GM19099 (cell line): ENCODE results near the gene ZNF688.

Experiments used
- POLR2A ChIP-seq: IDR thresholded peaks from 3 replicates; pipeline ENCODE4 v1.6.1; 2011; ENCODE audit warnings: low read depth; ENCODE audit not compliant: insufficient read length; ENCODE audit errors: extremely low read depth

Gene ZNF688

DNA sequence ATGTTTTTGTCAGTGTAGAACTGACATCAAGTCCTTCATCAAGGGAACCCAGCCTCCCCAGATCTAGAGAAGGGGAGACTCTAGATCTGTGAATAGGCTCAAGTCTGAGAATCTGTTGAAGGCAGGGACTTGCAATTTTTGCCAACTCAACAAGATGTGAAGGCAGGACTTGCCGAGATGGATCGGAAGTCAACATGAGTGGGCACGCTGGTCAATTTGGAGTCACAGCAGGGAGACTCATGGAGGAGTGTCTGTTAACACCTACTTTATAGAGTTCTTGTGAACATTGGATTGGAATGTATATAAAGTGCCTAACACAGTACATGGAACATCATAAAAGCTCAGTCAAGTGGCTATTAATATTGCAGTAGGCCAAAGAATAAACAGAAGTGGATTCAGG, 28.7 kb upstream of the ZNF688 start:
- TF ChIP-seq POLR2A, result no peak

DNA sequence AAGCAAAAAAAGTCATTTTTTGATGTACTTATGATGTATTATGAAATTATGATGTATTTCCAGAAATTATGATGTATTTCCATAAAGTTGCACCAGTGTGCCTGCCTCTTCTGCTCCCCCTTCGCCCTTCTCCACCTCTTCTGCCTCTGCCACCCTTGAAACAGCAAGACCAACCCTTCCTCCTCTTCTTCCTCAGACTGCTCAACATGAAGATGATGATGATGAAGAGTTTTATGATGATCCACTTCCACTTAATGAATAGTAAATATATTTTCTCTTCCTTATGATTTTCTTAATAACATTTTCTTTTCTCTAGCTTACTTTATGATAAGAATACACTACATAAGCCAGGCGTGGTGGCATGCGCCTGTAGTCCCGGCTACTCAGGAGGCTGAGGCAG, 21.4 kb upstream of the ZNF688 start:
- TF ChIP-seq POLR2A, result no peak

DNA sequence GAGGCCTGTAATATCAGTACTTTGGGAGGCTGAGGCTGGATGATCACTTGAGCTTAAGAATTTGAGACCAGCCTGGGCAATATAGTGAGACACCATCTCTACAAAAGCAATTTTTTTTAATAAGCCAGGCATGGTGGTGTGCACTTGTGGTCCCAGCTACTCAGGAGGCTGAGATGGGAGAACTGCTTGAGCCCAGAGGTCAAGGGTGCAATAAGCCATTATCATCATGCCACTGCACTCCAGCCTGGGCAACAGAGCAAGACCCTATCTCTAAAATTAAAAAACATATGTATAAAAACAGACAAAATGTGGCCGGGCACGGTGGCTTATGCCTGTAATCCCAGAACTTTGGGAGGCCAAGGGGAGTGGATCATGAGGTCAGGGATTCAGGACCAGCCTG, 17.1 kb upstream of the ZNF688 start:
- TF ChIP-seq POLR2A, result no peak

DNA sequence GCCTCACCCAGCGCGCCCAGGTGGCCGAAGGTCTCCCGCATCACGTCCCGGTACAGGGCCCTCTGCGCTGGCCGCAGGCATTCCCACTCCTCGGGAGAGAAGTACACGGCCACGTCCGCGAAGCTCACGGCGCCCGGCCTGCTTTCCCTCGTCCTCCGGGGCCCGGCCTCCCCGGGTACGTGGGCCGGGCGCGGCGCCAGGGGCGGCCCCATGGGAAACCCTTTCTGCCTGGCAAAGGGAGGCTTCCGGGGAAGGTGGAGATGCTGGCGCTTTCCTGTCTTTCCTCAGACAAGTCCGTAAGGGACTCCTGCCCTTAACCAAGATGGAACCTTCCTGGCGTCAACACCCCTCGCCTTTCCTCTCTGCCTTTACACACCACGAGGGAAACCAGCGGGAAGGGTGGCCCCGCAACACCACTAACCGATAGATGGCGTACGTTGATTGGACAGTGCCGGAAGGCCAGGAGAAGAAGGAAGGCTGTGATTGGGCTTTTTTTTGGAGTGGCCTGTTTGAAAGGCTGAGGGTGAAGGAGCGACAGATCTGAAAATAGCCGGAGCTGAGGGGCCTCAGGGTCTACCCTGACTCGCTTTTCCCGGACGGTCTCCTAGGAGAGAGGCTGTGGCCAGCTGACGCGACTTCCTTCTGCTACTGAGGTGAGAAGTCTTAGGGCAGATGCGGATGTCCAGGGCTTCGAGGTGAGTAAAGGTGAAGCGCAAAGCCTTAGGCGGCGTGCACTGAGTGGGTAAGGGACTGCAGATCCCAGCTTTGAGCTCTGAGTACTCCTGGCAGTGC, 14.1 kb upstream of the ZNF688 start, which contains the start of gene ZNF785:
Gene ZNF785, minus strand, starts transcription at position 298 of the 792 bp plus-strand sequence. Its CDS starts 86 bp downstream, at position 212.
- TF ChIP-seq POLR2A, result no peak

DNA sequence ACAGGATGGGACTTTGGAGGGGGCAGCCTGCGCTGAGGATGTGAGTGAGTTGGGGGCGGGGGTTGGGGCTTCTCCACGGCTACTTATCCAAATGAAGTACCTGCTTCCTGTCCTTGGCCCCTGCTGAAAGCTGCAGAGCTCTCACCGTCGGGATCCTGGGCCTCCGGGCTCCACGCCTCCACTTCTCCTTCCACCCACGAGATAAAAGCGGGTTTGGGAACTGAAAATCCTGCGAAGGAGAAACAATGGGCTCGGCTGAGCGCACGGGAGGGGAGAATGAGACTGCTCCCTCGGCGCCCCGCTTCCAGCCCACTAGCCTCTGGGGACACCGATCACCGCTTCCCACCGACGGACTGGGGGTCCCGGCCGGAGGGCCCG, 13.5 kb upstream of the ZNF688 start:
- TF ChIP-seq POLR2A, result peak; percentile 44

DNA sequence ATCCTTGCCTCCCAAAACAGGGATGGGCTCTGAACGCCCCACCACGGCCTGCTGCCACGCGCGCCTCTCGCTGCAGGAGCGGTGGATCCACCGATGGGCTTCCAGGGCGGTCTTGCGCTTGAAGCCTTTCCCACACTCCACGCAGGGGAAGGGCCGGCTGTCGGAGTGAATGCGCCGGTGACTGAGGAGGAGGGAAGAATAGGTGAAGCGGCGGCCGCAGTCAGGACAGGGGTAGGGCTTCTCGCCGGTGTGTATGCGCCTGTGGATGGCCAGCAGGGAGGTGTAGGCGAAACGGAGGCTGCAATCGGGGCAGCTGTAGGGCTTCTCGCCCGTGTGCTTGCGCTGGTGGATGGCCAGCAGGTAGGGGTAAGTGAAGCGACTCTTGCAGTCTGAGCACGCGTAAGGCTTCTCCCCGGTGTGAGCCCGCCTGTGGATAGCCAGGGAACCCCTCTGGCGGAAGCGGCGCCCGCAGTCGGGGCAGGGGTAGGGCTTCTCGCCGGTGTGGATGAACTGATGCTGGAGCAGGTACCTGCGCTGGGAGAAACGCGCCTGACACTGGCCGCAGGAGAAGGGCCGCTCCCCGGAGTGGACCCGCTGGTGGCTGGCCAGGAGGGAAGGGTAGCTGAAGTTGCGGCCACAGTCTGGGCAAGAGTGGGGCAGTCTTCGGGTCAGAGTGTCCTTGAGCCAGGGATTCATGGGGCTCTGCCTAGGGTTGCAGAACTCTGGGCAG, 11.3 kb upstream of the ZNF688 start:
- no peak for TF ChIP-seq POLR2A

DNA sequence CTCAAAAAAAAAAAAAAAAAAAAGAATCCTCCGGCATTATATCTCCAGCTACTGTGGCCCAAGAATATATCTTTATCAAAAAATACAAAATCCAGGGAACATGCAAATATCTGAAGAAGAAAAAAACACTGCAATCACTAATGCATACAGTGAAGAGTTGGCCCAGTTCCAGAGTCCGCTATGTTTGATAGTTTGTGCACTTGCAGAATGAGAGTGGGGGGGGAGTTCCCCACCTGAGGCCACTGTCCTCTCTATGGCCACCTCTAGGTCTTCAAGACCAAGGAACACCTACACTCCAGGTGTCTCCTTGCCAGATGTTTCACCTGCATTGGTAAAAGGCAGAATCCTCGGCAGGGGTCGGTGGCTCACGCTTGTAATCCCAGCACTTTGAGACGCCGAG, 9.9 kb upstream of the ZNF688 start:
- TF ChIP-seq POLR2A, result no peak

DNA sequence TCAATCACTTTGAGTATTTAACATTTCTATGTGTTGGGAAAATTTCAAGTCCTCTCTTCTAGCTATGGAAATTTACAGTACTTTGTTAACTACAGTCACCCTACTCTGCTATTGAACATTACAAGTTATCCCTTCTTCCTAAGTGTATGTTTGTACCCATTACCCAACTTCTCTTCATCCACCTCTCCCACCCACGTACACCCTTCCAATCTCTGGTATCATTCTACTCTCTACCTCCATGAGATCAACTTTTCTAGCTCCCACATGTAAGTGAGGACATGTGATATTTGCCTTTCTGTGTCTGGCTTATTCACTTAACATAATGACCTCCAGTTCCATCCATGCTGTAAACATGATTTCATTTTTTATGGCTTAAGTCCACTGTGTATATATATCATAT, 3.2 kb upstream of the ZNF688 start:
- no peak for TF ChIP-seq POLR2A

DNA sequence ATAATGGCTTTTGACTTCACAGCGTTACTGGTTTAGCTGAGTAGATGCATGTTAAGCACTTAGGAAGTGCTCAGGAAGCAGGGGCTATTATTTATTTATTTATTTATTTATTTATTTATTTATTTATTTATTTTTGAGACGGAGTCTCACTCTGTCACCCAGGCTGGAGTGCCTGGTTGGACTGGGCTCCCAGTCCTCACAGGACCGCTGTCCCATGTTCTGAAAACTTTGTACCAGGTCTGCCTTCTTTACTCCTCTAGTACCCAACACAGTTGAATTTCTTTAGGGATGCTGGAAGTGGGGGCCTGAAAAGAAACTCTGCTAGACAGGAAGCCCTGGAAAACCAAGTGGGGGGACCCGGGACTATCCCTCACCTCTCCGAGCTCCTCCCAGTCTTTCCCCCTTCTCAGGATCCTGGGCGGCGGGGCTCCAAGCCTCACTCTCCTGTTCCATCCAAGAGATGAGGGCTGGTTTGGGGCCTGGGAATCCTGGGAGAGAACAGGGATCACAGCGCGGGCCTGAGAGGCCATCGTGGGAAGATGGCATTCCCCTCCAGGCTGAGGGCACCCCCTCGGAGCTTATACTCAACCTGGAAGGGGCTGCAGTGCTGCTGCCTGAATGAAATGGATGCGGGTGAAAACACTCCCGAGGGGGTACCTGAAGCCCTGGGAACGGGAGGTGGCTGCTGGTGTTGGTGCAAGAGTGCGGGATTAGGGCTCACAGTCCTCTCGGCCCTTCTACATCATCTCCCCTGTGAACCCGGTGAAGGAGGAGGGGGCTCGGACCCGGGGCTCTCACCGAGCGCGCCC, 674 bp downstream of the ZNF688 start:
- TF ChIP-seq POLR2A, result no peak

DNA sequence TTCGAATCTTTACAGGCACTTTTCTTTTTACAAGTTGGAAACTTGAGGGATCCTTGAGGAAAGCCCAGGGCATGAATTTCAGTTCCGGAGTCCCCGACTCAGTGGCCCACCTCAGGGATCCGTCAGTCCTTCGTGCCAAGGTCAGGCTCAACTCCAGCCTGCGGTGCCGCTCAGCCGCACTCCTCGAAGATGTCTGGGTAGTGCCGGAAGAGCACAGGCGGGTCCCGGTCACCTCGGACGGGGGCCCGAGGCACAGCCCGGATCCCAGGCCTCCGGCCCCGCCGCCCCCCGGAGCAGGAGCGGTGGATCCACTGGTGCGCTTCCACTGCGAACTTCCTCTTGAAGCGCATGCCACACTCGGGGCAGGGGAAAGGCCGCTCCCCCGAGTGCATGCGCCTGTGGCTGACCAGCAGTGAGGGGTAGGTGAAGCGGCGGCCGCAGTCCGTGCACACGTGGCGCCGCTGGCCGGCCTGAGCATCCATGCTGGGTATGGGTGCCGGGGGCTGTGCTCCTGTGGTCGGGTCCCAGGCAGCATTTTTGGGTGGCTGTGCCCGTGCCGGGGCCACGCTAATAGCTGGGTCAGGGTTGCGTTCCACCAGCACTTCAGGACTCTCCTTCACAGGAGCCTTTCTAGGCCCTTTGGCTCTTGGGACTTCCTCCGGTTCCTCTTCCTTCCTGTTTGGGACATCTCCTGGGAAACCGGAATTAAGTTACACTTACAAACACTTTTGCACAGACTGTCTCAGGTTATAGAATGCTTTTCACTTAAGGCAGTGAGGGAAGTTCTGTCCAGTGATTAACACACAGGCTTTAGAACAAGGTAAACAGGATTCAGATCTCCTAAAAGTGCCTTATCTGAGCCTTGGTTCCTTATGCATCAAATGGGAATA, 1.5 kb downstream of the ZNF688 start:
- TF ChIP-seq POLR2A, result no peak

DNA sequence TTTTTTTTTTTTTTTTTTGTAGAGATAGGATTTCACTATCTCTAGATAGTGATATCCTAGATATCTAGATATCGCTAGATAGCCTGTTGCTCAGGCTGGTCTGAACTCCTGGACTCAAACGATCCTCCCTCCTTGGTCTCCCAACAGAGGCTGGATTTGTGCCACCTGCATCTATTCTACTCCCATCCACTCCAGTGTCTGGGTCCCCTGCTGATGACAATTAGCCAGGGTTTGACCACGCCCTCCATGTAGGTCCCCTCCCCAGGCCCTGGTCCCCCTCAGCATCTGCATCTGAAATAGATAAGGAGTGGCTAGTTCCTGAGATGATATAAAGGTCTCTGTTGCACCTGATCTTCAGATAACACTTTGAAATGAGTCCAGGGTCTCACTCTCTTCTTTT, 2.2 kb downstream of the ZNF688 start:
- no peak for TF ChIP-seq POLR2A

DNA sequence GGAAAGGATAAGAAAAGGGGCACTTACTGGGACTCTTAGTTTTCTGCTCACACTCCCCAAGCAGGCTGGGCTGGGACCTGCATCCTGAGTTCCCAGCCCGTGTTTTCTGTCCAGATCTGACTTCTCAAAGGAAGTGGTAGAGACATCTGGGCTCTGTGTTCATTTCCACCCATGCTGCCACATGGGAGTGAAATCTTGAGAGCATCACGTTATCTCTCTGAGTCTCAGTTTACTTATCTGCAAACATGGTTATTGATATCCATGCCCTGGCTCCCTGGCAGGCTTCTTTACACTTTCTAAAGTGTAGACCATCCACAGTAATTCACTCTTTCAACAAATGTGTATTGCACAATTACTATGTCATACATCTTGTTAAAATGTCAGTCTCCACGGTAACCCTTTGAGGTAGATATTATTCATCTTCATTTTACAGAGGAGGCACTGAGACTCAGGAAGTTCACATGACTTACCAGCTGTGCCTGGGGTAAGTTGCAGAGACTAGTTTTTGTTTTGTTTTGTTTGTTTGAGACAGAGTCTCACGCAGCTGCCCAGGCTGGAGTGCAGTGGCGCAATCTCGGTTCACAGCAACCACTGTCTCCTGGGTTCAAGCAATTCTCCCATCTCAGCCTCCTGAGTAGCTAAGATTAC, 3.4 kb downstream of the ZNF688 start:
- peak; percentile 11 for TF ChIP-seq POLR2A

DNA sequence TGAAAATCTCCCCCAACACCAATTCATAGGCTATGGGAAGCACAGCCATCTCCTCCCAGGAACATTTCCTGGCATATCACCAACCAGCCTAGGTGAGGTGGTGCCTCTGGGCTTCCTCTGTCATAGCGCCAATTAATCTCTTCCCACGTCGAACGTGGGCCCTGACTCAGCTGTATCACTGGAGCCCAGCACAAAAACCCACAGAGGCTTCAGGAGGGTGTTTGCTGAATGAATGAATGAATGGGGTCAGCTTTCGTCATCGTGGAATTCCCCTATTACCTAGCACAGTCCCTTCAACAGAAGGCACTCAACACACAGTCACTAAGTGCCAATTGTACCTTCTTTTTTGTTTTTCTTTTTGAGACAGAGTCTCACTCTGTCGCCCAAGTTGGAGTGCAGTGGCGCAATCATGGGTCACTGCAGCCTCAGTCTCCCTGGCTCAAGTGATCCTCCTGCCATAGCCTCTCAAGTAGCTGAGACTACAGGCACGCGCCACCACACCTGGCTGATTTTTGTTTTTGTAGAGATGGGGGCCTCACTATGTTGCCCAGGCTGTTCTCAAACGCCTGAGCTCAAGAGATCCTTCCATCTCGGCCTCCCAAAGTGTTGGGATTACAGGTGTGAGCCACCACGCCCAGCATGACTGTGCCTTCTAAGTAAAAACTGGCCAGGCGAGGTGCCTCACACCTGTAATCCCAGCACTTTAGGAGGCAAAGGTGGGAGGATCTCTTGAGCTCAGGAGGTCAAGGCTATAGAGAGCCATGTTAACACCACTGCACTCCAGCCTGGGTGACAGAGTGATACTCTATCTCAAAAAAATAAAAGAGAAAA, 4.1 kb downstream of the ZNF688 start:
- no peak for TF ChIP-seq POLR2A

DNA sequence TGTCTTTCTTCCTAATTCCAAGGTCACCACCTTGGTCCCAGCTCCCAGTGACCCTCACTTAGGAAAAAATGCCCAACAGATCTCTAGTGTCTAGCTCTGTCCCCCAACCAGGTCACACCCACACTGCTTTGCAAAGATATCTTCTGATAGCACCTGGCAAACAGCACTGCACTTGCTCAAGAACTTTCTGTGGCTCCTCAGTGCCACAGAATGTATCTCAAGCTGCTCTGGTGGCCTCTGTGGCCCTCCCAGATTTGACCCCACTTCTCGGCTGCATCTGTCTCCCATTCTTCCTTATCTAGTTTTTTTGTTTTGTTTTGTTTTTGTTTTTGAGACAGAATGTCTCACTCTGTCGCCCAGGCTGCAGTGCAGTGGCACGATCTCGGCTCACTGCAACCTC, 5.0 kb downstream of the ZNF688 start:
- TF ChIP-seq POLR2A, result no peak

DNA sequence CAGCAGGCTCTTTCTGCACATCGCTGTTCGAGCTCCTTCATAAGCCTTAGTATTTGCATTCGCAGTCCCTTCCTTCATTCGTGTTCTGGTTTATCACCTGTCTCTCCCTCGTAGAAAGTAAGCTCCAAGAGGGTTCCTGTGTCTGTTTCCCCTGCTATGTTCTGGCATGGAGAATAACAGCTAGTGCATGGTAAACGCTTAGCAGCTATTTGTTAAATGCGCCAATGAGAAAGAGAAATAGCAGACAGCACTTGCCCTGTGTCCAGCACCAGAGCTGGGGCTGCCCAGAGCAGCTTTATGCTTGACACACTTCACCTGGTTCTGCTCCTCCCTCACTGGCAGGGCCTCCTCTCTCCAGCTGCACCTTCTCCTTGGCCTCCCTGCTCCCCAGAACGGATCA, 5.5 kb downstream of the ZNF688 start:
- no peak for TF ChIP-seq POLR2A
